H1 (cell line): ENCODE measurements around the gene RGS6. TPM values are rescaled to one million over a fixed set of nuclear protein-coding genes. Genes with fewer than 3 reads are reported as not detected.

Experiments
- ASH2L ChIP-seq: fragments of 200-600, 300-600 bp; sonication (generic); IDR thresholded peaks from one replicate; pipeline ENCODE4 v1.7.1; 2017; ENCODE audit warnings: low read length
- GABPA ChIP-seq: IDR thresholded peaks from 2 replicates; pipeline ENCODE4 v1.6.1; 2011; ENCODE audit warnings: mild to moderate bottlenecking, low read length, moderate library complexity, borderline replicate concordance; ENCODE audit not compliant: insufficient read depth
- KDM5A ChIP-seq: fragments of 200-600 bp; IDR thresholded peaks from 2 replicates; pipeline ENCODE4 v1.7.1; 2012; ENCODE audit warnings: mild to moderate bottlenecking, low read length, inconsistent platforms, mixed read lengths
- SAP30 ChIP-seq: fragments of 300-600 bp; sonication (generic); IDR thresholded peaks from 2 replicates; pipeline ENCODE4 v1.7.1; 2012; ENCODE audit warnings: low read length, moderate library complexity, mild to moderate bottlenecking, inconsistent platforms; ENCODE audit not compliant: insufficient read depth, insufficient replicate concordance
- TAF1 ChIP-seq: IDR thresholded peaks from 2 replicates; pipeline ENCODE4 v1.6.1; 2011; ENCODE audit warnings: mild to moderate bottlenecking, low read depth, low read length
- TAF7 ChIP-seq: optimal IDR thresholded peaks from 2 replicates; pipeline ENCODE3; 2011; ENCODE audit warnings: low read depth, mild to moderate bottlenecking, inconsistent platforms, low read length, moderate library complexity, borderline replicate concordance
- ZNF274 ChIP-seq: IDR thresholded peaks from 2 replicates; pipeline ENCODE4 v1.7.0; 2012; ENCODE audit warnings: low read length, borderline replicate concordance; ENCODE audit errors: extremely low read depth
- polyA plus RNA-seq, 7 experiments: library from polyadenylated mRNA; depleted of rRNA in 3 of 7; stranded (reverse) in 5 of 7; unstranded in 2 of 7; fragments of >200 nt in 5 of 7; fragments of 200-250 nt in 2 of 7; gene quantifications; 1 replicate in 5 of 7; 2 replicates in 1 of 7; 4 replicates in 1 of 7; pipeline versions ENCODE4 v1.2.1 to v1.2.3, GENCODE V29; 2011 to 2013; ENCODE audit warnings: missing spikeins in 2 of 7, mixed read lengths in 2 of 7
- total RNA-seq: library from RNA; stranded (reverse); fragmentation: NEBNext Ultra II Directional; extraction: Animal tissue kit (Norgen Biotek cat#: 25700); gene quantifications from 2 replicates; pipeline ENCODE4 v1.2.1, GENCODE V29; 2021

The RGS6 gene
- total and polyA plus RNA-seq, 2 of the 8 experiments (the other 6 are each of a cell fraction or from before 2014, with no cell fraction given), result 0.26 to 1.1 TPM

- no peak for TF ChIP-seq SAP30
- TF ChIP-seq KDM5A, result no peak
- TF ChIP-seq TAF1, result no peak
- no peak for TF ChIP-seq TAF7
- no peak for TF ChIP-seq GABPA
- TF ChIP-seq ASH2L, result no peak
- no peak for TF ChIP-seq ZNF274
Measured at GRCh38 chr14:72454388-72455160, 522.3 kb downstream of the RGS6 start (continued).
